GM23248 (cell line): ENCODE data around the gene SEPTIN1.

Experiments used
- EZH2 ChIP-seq: fragments of 200-600 bp; sonication (generic); IDR thresholded peaks from 2 replicates; pipeline ENCODE4 v1.6.1; 2018; ENCODE audit warnings: antibody characterized with exemption, mild to moderate bottlenecking; ENCODE audit not compliant: insufficient read depth, poor library complexity, severe bottlenecking
- EZH2phosphoT487 ChIP-seq: fragments of 200-600 bp; sonication (generic); IDR thresholded peaks from 2 replicates; pipeline ENCODE4 v1.6.1; 2018; ENCODE audit warnings: antibody characterized with exemption, moderate library complexity, mild to moderate bottlenecking, low read depth; ENCODE audit not compliant: insufficient read depth

- no peak for TF ChIP-seq EZH2
- TF ChIP-seq EZH2phosphoT487 = no peak
Observed at GRCh38 chr16:30418350-30419181, 36.2 kb upstream of the SEPTIN1 start.
